GM12891 (cell line): ENCODE measurements around the gene STXBP6.

ENCODE experiments used
- DNase-seq: peaks from one replicate; pipeline ENCODE4 v3.0.0; 2011; ENCODE audit warnings: low spot score; ENCODE audit not compliant: insufficient read length
- FAIRE-seq: peaks from 2 replicates; lab custom pipeline; 2011; peaks lifted over from hg19 to GRCh38; lab: Jason Lieb, UNC
- PAX5 ChIP-seq: IDR thresholded peaks from 2 replicates; pipeline ENCODE4 v1.6.1; 2011; ENCODE audit warnings: low read length, moderate library complexity, mild to moderate bottlenecking; ENCODE audit not compliant: insufficient read depth, severe bottlenecking
- POLR2A ChIP-seq: IDR thresholded peaks from 2 replicates; pipeline ENCODE4 v1.6.1; 2011; ENCODE audit warnings: low read depth, low read length, control low read depth
- POLR2AphosphoS5 ChIP-seq: IDR thresholded peaks from 2 replicates; pipeline ENCODE4 v1.6.1; 2011; ENCODE audit warnings: low read depth, low read length, control low read depth
- POU2F2 ChIP-seq: IDR thresholded peaks from 2 replicates; pipeline ENCODE4 v1.6.1; 2011; ENCODE audit warnings: low read depth, mild to moderate bottlenecking, control low read depth, low read length, moderate library complexity
- SPI1 ChIP-seq: IDR thresholded peaks from 2 replicates; pipeline ENCODE4 v1.6.1; 2011; ENCODE audit warnings: low read depth, low read length, control low read depth
- TAF1 ChIP-seq: IDR thresholded peaks from 2 replicates; pipeline ENCODE4 v1.6.1; 2011; ENCODE audit warnings: low read depth, low read length, control low read depth

STXBP6 gene

DNA sequence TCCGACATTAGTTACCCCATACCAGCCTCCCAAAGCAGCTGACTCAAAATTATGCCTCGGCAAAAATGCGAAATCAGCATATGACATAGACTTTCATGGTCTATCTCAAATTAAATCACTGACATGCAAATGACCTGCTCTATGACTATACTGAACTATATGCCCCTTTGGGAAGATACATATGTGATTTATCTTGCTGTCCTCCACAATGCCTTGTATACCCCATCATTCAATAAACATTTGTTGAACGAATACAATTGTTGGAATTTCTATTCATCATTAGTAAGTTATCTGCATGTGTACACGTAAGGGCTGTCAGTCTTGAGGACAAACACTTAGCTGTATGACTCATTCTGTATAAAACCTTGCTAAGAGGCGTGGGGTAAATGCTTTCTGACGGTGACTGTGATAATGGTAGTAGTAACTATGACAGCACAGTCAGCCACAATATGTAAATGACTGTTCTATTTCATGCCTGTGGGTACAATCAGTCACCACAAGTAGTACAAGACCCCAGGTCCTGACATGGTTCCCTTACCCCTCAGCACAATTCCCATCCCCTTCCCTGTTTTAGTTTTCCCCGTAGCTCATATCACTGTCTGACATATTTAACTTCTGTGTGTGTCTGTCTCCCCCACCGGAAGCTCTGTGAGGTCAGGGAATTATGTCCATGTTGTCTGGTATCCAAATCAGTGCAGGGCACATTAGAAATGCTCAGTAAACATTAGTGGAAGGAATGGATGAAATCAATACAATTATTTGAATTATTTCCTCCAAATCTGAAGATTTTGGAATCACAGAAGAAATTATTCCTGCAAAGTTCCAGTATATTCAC, 42.8 kb downstream of the STXBP6 start:
- DNase-seq: no peak
- TF ChIP-seq TAF1 (no peak), SPI1 (no peak), POLR2AphosphoS5 (no peak), POLR2A (no peak), PAX5 (no peak), POU2F2 (no peak)
- no peak for FAIRE-seq

DNA sequence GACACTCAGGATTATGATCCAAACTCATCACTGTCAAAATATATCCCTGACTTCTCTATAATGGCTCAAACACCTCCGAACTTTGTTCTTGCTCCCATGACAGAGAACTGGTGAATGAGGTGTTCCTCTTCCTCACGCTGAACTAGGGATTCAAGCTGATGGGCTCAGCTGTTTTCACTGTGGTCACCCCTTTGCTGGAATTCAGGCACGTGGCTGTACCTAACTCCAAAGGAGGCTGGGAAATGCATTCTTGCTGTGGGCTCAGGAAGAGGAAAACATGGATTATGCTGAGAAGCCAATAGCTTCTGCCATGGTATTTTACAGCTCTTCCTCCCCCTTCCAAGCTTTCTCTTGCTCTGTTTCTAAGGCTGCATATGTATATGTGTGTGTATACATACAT, 43.9 kb downstream of the STXBP6 start:
- TF ChIP-seq SPI1: no peak
- TF ChIP-seq TAF1: no peak
- TF ChIP-seq POLR2A: no peak
- no peak for TF ChIP-seq POU2F2
- TF ChIP-seq POLR2AphosphoS5: no peak
- no peak for TF ChIP-seq PAX5
- FAIRE-seq: no peak
- DNase-seq: no peak

DNA sequence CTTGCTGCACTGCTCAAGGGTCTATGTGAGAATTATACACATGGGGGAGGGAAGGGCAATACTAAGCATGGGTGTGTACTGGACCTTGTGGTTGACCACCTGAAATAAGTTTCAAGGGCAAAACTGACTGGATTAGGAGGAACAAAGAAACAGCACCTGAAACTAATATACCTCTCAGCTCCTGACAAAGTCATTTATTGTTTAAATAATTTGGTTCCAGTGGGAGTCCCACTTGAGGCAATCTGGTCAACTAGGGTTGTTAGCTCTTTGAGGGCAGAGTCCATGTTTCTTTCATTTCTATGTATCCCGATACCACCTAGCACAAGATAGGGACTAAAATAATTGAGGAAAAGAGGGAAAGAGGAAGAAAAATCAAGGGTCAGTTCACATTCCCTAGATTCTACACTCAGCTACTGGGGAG, 45.5 kb downstream of the STXBP6 start:
- FAIRE-seq: no peak
- no peak for TF ChIP-seq PAX5
- no peak for TF ChIP-seq TAF1
- no peak for TF ChIP-seq POLR2AphosphoS5
- no peak for TF ChIP-seq SPI1
- no peak for TF ChIP-seq POLR2A
- no peak for TF ChIP-seq POU2F2
- no peak for DNase-seq

DNA sequence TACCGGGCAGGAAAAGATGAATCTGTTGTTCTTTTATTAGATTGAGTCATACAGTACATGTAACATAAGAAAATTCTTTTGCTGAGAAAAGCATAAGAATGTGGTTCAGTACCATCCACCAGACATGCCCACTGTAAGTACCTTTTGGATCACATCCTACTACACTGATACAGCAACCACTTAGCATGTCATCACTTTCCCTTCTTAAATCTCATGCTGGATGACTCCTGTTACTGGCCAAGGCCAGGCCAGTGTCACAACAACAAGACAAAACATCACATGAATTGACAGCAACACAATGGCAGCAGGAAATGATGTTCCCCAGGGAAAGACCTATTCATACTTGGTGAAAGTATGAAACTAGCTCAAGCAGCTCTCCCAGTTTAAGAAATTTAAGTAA, 46.4 kb downstream of the STXBP6 start:
- TF ChIP-seq POLR2A: no peak
- no peak for TF ChIP-seq SPI1
- no peak for TF ChIP-seq POU2F2
- TF ChIP-seq POLR2AphosphoS5: no peak
- TF ChIP-seq PAX5: no peak
- DNase-seq (no peak), FAIRE-seq (no peak)

DNA sequence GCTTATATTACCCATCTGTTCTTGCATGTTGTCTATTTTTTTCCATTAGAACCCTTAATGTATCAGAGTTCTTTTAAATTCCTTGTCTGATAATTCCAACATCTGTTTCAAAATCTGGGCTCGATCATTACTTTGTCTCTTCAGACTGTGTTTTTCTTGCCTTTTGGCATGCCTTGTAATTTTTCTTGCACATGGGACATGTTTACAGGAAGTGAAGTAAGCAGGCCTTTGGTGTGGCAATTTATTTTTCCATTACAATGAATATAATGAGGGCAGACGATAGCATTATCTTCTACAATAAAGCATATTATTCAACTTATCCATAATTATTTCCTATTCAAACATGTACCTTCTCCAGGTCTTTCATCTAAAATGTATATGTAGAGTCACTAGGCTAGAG, 48.3 kb downstream of the STXBP6 start:
- TF ChIP-seq SPI1 (no peak), TAF1 (no peak), PAX5 (no peak)
- FAIRE-seq (no peak), DNase-seq (no peak)

DNA sequence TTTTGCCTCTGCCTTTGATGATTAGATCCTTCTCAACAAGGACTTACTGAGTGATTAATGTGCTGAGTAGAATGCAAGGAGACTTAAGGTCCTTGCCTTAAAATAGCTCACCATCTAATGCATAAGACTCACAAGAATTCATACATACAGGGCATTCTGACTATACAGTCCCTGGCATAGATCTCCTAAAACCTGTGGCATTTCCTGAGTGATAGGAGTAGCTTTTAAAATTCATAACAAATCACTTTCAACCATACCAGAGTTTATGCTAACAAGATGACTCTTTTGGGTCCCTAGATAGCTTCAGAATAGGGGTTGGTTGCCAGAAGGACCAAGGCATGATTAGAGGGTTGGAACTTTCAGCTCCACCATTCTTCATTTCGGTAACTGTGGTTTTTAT, 48.8 kb downstream of the STXBP6 start:
- TF ChIP-seq POLR2A: no peak
- DNase-seq (no peak), FAIRE-seq (no peak)

DNA sequence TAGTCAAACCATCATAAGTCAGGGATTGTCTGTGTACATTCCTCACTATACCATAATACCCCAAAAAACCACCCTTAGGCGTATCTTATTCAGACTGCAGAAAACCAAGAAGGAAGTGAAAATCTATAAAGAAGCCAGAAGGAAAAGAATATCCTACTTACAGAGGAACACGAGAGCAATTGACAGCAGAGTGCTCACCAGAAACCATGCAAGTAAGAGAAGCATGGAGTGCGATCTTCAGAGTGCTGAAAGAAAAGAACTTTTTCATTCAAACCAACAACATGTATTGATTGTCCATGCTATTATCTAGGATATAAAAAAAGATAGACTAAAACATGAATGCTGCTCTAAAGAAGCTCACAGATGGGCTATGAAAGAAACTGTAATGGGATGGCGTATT, 50.8 kb downstream of the STXBP6 start:
- TF ChIP-seq SPI1 (no peak), POLR2A (no peak), PAX5 (no peak), POU2F2 (no peak), TAF1 (no peak), POLR2AphosphoS5 (no peak)
- DNase-seq (no peak), FAIRE-seq (no peak)

DNA sequence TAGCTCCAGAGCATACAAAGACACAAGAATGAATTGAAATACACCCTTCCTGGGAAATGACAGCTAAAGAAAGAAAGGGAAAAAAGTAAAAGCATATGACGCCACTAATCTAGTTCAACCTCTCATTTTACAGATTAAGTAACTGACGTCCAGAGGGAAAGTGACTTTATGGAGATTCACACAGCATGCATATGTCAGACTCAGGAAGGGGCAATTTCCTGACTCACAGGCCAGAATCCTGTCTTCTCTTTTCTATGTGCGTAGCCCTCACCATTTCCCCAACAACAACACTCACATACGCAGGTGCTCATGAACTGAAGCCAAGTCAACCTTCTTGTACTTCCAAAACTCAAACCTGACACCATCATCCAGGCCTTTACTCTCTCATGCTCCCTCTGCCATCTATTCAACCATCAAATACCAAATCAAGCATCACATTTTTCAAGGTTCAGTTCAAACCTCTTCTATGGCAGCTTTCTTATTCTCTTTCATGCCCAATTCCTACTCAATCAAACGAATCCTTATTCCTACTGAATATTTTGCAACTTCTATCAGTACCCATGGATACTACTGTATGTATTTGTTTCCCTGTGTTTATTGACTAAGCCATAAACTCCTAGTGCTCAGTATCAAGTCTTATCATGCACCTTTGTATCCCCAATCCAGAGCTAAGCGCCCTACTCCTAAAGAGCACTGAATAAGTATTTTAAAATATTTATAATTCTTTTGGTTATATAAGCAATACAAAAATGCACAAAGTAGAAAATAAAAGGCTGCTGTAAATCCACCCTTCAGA, 52.8 kb downstream of the STXBP6 start:
- TF ChIP-seq TAF1 (no peak), POLR2A (no peak), POLR2AphosphoS5 (no peak), POU2F2 (no peak), PAX5 (no peak), SPI1 (no peak)
- FAIRE-seq (no peak), DNase-seq (no peak)

DNA sequence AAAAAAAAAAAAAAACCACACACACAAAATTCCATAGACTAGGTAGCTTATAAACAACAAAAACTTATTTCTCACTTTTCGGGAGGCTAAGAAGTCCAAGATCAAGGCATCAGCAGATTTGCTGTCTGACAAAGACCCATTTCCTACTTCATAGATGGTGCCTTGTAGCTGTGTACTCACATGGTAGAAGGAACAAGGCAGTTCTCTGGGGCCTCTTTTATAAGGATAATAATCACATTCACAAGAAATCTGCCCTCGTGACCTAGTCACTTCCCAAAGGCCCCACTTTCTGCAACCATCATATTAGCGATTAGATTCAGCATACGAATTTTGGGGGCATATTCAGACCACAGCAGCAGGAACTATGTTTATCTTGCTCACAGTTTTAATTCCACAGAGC, 54.9 kb downstream of the STXBP6 start:
- FAIRE-seq (no peak), DNase-seq (no peak)
- no peak for TF ChIP-seq PAX5
- no peak for TF ChIP-seq POLR2AphosphoS5
- no peak for TF ChIP-seq TAF1
- no peak for TF ChIP-seq POU2F2
- no peak for TF ChIP-seq SPI1
- no peak for TF ChIP-seq POLR2A

DNA sequence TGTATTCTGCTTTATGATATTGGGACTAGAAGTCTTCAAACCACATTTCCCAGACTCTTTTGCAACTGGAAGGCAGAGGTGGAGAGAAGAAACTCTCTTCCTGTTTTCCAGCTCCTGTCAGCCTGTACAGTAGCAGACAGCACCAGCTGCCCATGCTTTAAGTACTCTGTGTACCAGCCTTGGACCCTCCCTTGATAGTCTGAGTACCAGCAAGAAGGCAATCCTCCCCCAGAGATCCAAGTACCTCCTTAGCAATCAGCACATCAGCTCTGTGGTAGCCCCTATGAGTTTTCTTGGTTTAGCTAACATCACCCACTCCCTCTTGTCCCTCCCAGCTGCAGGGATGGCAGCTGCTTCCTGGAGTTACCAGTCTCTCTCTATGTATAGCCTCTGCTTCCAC, 56.3 kb downstream of the STXBP6 start:
- TF ChIP-seq POU2F2: no peak
- no peak for TF ChIP-seq POLR2A
- no peak for TF ChIP-seq POLR2AphosphoS5
- no peak for TF ChIP-seq PAX5
- no peak for TF ChIP-seq SPI1
- TF ChIP-seq TAF1: no peak
- FAIRE-seq (no peak), DNase-seq (no peak)
